Measurements from ENCODE around the gene ORMDL1.
"Not testable (repeated sequence)": the region's sequence is repeated elsewhere in the genome, so short reads cannot be mapped to it uniquely, and the experiment has no call there.

ORMDL1 gene

DNA sequence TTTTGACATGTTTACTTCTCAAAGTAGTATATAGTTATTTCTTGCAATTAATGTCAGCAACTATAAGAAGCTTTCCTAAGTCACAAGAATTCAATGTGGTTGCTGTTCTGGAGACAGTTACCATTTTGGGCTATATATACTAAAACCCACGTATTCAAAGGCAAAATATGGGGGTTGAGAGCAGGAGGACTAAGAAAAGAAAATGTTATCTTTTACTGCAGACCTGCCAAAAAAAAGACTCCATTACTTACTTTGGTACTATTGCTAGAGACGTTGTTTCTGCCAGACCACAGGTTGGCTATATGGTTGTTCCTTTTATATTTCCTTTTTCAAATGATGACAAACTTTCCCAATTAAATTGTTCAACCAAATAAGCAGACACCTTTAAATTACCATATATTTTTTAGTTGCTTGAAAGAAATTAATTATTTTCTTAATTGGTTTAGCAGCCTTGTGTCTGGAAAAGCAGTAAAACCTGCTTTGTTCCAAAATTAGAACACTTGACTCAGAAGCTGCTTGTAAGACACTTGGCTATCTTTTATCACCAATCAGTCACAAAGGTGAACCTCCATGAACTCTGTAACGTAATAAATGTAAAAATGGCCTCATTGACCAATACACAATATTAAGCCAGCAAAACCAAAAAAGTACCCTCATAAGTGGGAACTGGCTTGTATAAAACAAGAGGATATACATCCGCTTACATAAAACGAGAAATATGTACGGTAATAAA, 13.4 kb downstream of the ORMDL1 start:
- DNase-seq = no peak

DNA sequence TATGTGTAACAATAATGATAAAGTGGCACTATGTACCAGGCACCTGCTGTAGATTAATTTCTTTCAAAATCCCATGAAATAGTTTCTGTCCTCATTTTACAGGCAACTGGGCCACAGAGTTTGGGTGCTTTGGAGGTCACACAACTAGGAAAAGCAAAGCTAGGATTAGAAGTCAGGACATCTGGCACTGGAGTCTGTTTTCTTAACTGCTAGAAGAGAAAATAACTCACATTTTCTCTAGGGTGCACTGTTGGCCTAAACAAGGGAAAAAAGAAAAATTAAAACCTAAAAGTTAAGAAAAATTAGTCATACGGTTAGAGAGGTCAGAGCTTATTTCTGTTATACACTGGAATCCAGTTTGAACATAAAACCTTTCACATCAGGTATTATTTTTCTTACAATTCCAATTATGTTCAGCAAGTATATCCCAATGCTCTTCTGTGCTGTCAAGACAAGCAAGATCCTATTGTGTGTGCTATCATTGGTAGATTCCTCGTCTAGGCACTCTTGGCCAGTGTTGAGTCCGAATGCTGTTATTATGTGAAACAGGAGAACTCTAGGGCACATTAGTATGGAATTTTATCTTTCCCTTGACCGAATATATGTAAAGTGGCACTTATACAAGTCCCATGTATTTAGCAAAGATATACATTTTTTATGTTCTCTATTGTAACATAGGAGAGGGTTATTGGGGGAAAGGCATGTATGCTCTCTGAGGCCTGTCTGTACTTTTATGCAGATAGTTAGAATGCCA, 20.1 kb downstream of the ORMDL1 start:
- DNase-seq = no peak

DNA sequence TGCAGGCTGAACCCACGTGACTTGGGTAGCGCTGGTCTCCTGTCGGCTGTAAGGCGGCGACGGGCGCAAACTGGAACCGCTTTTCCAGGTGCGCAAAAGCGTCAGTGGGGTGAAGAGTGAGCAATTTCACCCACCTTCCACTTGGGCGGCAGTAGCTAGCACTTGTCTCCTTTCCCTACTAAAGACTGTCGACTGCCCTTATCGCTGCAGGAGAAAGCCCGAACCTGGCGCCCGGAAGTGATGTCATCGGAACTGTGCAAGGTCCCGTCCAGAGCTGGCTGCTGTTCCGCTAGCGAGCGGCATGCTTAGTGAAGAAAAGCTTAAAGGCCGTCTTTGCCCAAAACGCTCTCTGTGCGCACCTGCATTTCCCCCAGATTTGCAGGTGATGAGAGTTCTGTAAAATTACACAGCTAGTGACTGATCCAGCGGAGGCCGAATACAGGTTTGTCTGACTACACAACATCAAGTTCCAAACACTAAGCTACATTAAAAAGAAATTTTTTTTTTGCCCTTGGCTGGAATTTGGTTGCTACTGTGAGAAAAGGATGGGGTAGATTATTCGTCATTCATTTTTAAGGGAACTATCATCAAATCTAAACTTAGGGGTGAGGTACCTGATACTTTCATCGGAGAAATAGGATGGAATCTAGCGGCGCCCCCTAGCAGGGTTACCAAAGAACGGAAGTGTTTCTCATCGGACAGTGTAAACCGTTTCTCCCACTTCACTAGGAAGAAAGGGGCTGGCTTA, 21.4 kb downstream of the ORMDL1 start, which contains the start of gene OSGEPL1:
Gene OSGEPL1 (minus strand): TSS at position 242 of the 748 bp plus-strand sequence. CDS start 1,152 bp downstream, outside the sequence.
- DNase-seq = peak; percentile 94

DNA sequence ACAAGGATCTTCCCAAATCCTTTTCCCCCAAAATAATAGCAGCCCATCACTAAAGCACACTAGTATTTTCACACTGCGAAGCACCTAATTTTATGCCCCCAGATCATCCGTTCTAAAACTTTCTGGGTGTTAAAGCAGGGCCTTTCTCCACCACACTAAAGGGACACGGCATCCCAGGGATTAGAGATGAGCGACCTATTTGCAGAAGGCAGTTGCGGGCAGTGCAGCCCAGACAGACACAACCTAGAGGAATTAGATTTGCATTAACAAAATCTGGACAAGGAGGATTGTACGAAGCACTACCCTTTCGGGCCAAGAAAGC, 21.9 kb downstream of the ORMDL1 start:
- DNase-seq = no peak

DNA sequence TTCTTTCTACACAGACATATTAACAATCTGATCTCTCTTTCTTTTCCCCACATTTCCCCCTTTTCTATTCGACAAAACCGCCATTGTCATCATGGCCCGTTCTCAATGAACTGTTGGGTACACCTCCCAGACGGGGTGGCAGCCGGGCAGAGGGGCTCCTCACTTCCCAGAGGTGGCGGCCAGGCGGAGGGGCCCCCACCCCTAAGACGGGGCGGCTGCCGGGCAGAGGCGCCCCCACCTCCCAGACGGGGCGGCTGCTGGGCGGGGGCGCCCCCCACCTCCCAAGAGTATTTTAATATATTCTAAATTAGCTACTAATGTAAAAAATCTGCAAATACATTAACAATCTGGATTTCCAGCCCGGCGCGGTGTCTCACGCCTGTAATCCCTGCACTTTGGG, 24.0 kb downstream of the ORMDL1 start:
- DNase-seq = not testable (repeated sequence)

DNA sequence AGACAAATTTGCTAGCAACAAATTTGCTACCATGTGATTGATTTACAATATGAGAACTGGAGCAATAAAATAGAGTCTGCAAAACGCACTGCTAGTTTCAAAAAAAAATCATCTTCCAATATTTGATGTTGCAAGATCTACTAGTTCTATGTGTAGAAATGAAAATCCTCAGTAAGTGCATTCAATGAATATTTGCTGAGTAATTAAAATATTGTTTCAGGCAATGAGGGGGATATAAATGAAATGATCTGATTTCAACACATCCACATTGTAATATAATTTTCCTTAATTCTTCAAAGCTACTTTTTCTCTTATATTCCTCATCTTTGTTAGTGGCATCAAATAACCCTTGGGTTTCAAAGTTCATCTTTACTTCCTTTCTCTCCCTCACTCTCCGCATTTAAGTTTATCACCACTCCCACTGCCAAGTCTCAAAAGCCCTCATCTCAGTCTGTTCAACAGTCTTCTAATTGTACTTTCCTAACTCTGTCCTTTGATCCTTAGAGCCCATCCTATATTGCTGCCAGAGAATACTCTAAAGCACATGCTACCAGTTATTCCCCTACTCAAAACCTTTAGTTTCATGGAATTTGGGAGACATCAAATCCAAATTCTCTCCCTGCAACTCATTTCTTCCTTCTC, 27.7 kb downstream of the ORMDL1 start:
- no peak for DNase-seq

DNA sequence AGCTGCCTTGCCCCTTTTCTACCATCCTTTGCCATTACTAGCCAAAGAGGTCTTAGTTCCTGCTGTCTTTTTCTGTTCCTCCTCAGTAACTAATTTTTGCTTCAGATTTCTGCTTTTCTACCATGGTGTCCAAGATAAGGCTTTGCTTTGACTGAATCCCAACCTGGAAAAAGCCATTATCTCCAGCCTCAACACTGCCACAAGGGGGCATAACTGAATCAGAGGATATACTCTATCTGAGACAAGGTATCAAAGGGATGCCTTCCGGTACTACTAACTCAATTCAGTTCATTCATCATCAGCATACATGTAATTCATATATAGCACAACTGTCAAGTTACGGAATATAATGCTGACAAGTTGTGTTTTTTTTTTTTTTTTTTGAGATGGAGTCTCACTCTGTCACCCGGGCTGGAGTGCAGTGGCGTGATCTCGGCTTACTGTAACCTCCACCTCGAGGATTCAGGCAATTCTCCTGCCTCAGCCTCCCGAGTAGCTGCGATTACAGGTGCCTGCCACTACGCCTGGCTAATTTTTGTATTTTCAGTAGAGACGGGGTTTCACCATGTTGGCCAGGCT, 33.0 kb downstream of the ORMDL1 start:
- DNase-seq = peak; percentile 34

DNA sequence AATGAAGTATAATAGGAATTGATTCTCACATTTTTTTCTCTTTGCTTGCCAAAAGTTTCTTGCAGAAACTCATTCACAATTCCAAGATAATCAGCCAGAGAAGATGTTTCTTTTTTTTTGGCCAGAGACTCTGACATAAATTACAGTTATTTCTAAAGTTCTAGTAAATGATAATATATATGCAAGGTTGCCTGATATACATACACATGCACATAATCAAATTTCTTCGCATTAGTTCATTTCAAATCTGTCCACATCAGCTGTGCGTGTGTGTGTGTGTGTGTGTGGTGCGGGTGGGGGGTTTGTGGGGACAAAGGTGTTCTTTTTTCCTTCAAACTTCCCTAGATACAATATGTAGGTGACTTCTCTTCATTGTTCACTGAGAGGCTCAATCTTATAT, 54.7 kb downstream of the ORMDL1 start:
- no peak for DNase-seq

DNA sequence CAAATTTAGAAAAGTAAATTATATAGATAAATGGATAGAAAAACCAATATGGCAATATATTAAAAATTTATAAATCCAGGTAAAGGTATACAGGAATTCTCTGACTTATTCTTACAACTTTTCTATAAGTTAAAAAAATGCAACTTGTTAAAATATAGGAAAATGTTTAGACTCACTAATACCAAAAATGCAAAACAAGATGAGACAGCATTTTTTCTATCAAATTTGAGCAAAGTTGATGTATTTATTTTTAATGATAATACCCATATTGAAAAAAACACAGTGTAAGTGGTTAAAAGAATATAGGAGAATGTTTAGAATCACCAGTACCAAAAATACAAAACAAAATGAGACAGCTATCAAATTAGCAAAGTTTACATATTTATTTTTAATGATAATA, 57.3 kb downstream of the ORMDL1 start:
- DNase-seq = no peak

DNA sequence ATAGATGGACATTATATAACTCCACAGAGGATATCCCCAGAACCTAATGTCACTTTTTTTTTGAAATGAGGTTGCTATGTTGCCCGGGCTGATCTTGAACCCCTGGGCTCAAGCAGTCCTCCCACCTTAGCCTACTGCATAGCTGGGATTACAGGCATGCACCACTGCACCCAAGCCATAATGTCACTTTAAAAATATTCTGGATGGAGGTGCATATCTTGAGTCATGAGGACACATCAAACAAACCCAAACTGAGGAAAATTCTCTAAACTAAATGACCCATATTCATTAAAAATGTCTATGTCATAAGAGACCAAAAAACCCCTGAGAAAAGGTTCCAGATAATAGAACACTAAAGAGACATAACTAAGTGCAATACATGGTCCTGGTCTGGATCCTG, 57.9 kb downstream of the ORMDL1 start:
- no peak for DNase-seq

DNA sequence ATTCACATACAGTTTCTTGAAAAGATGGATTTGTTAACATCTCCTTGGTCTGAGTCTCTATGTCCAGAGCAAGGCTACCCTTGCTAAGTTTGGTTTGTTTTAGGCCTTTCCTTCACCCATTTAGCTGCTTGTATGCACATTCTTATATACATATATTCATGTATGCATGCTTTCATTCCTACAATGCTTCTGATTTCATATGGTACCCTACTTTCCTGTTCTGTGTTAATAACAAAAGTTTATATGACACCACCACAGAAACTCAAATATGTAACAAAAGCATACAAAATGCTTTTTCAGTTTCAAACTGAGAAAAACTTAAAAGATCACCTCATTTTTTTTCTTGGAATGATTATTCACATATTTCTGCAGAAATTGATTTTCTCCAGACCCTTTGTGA, 60.9 kb downstream of the ORMDL1 start:
- DNase-seq = no peak

All from activated naive CD4-positive, alpha-beta T cell treated with anti-CD3 and anti-CD28 coated beads, Interleukin-2, amount 50 U/mL, for 16 hours (primary cell).